HepG2 (cell line): ENCODE data around the gene IST1. TPM values are rescaled to one million over a fixed set of nuclear protein-coding genes. Genes with fewer than 3 reads are reported as not detected.

Experiments used
- ARNTL ChIP-seq: sonication (generic); formaldehyde crosslinking; IDR thresholded peaks from 2 replicates; pipeline ENCODE4 v1.4.0; 2020; ENCODE audit warnings: mild to moderate bottlenecking, missing genetic modification reagents
- BATF2 ChIP-seq: sonication (generic); formaldehyde crosslinking; IDR thresholded peaks from 2 replicates; pipeline ENCODE4 v1.8.0; 2022; ENCODE audit warnings: mild to moderate bottlenecking, missing genetic modification reagents, moderate library complexity
- BRCA1 ChIP-seq: sonication (generic); formaldehyde crosslinking; IDR thresholded peaks from 2 replicates; pipeline ENCODE4 v1.4.0; 2020; ENCODE audit warnings: missing genetic modification reagents
- CCAR2 ChIP-seq: fragments of 200-400 bp; formaldehyde crosslinking; optimal IDR thresholded peaks from 2 replicates; pipeline ENCODE3; 2018; ENCODE audit warnings: low read depth, mild to moderate bottlenecking, low read length, moderate library complexity
- E2F5 ChIP-seq: sonication (generic); formaldehyde crosslinking; conservative IDR thresholded peaks from 2 replicates; pipeline ENCODE4 v1.4.0; 2020; ENCODE audit warnings: missing genetic modification reagents
- MED8 ChIP-seq: sonication (generic); formaldehyde crosslinking; IDR thresholded peaks from 2 replicates; pipeline ENCODE4 v1.8.1; 2023; ENCODE audit warnings: mild to moderate bottlenecking, missing genetic modification reagents; ENCODE audit not compliant: insufficient replicate concordance
- NCOA5 ChIP-seq: sonication (generic); formaldehyde crosslinking; IDR thresholded peaks from 2 replicates; pipeline ENCODE4 v1.4.0; 2020; ENCODE audit warnings: missing genetic modification reagents
- PAXIP1 ChIP-seq: sonication (generic); formaldehyde crosslinking; conservative IDR thresholded peaks from 2 replicates; pipeline ENCODE4 v1.4.0; 2020; ENCODE audit warnings: mild to moderate bottlenecking, missing genetic modification reagents, moderate library complexity
- SOX13 ChIP-seq, 3 experiments: fragments of 450-650 bp in 1 of 3; sonication (generic) in 1 of 3; formaldehyde crosslinking in 1 of 3; IDR thresholded peaks in 2 of 3; conservative IDR thresholded peaks in 1 of 3; 2 replicates each; pipeline versions ENCODE4 v1.5.0 to v1.6.1; 2016 to 2020; ENCODE audit warnings: antibody characterized with exemption in 1 of 3, mild to moderate bottlenecking in 1 of 3, missing compliant biosample characterization in 1 of 3, missing genetic modification reagents in 1 of 3, moderate library complexity in 1 of 3
- ZFP82 ChIP-seq: sonication (generic); formaldehyde crosslinking; IDR thresholded peaks from 2 replicates; pipeline ENCODE4 v1.5.1; 2020; ENCODE audit warnings: mild to moderate bottlenecking, missing genetic modification reagents, borderline replicate concordance
- ZFP90 ChIP-seq: sonication (generic); formaldehyde crosslinking; IDR thresholded peaks from 2 replicates; pipeline ENCODE4 v1.8.0; 2022; ENCODE audit warnings: missing genetic modification reagents, mild to moderate bottlenecking, inconsistent platforms, borderline replicate concordance
- ZNF101 ChIP-seq: sonication (generic); formaldehyde crosslinking; IDR thresholded peaks from 2 replicates; pipeline ENCODE4 v1.4.0; 2020; ENCODE audit warnings: mild to moderate bottlenecking, low read depth, missing genetic modification reagents, borderline replicate concordance
- ZNF646 ChIP-seq: sonication (generic); formaldehyde crosslinking; IDR thresholded peaks from 2 replicates; pipeline ENCODE4 v1.9.0; 2021; ENCODE audit warnings: mild to moderate bottlenecking, missing genetic modification reagents
- ZNF691 ChIP-seq: sonication (generic); formaldehyde crosslinking; IDR thresholded peaks from 2 replicates; pipeline ENCODE4 v1.4.0; 2020; ENCODE audit warnings: missing genetic modification reagents, low read depth, mild to moderate bottlenecking, borderline replicate concordance
- polyA plus RNA-seq, 8 experiments: library from polyadenylated mRNA; depleted of rRNA in 3 of 8; stranded (reverse) in 7 of 8; unstranded in 1 of 8; fragments of >200 nt; fragmentation: Illumina TruSeq in 4 of 8; extraction: Trizol in 4 of 8; gene quantifications; 2 replicates each; pipeline versions ENCODE4 v1.2.1 to v1.2.3, GENCODE V29; 2011 to 2016; ENCODE audit warnings: low read depth in 4 of 8, missing spikeins in 1 of 8, mixed read lengths in 1 of 8; ENCODE audit not compliant: insufficient read depth in 1 of 8
- total RNA-seq, 5 experiments: library from RNA; depleted of rRNA; stranded (reverse); fragments of >200 nt; fragmentation: Illumina TruSeq; extraction: Trizol; gene quantifications; 2 replicates each; pipeline ENCODE4 v1.2.3, GENCODE V29; 2016; ENCODE audit warnings: low read depth in 1 of 5

The IST1 gene
- total and polyA plus RNA-seq, 2 of the 13 experiments (the other 11 are each of a cell fraction or from before 2014, with no cell fraction given) = 346 to 415 TPM

DNA sequence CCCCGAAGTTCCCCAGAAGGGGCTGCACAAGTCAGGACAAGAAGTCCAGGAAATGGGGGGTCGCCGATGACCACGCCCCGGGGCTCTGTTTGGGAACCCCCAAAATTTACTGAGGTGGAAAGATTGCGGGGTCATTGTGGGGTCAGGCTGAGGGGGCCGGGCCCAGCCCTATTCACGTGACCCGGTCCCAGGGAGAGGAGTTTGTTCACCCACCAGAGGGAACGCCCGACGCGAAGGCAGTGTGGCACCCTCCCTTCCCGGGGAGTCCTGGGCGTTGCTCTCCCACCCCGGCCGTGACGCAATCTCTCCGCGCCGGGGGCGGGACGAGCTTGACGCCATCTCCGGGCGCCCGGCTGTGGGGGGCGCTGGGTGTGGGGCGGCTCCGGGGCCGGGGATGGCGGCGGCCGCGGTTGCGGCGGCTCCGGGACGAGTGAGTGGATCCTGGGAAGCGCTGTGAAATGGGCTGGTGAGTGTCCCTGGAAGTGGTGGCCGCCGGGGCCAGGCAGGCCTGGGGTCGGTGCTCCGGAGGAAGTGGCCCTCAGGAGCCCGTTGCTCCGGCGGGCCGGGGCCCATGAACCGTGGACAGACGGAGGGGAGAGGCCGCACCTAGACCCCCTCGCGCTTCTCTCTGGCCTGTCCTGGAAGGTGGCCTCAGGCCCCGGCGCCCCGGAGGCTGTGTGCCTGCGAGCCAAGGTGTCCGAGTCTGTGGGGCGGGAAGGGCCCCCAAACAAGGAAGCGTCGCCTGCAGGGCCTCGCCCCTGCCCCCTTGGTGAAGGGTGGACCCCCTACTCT is 49.5 kb upstream of the IST1 start, which contains the start of gene ATXN1L (continued):
- TF ChIP-seq ZNF101 (CRISPR knock-in tag) (no peak), BRCA1 (CRISPR knock-in tag) (peak; percentile 57; the same call in 1 of the 2 replicates), MED8 (peak; percentile 31), ZNF691 (peak; percentile 83; the same call in 1 of the 2 replicates), PAXIP1 (CRISPR knock-in tag) (peak; percentile 62), ZNF646 (CRISPR knock-in tag) (no peak), ZFP90 (CRISPR knock-in tag) (peak; percentile 70), ZFP82 (CRISPR knock-in tag) (peak; percentile 88), NCOA5 (CRISPR knock-in tag) (no peak), SOX13 (IDR thresholded peaks at IDR 0.05) (no peak), SOX13 (CRISPR knock-in tag; conservative IDR thresholded peaks at IDR 0.05 in 1 of 2, IDR thresholded peaks at IDR 0.05 in 1 of 2) (peak in 1 of 2 experiments; percentile 57; a peak in 2 of 4 replicates), CCAR2 (no peak), E2F5 (CRISPR knock-in tag) (peak; percentile 6; the same call in 1 of the 2 replicates), BATF2 (CRISPR knock-in tag) (no peak), ARNTL (CRISPR knock-in tag) (peak; percentile 80)
